H1 (cell line): ENCODE measurements around the gene BCO1. TPM values are rescaled to one million over a fixed set of nuclear protein-coding genes. Genes with fewer than 3 reads are reported as not detected.

Experiments
- BRCA1 ChIP-seq: IDR thresholded peaks from 2 replicates; pipeline ENCODE4 v1.6.1; 2012; ENCODE audit warnings: low read depth, low read length, improper control_type of control experiment
- POLR2A ChIP-seq, 2 experiments: IDR thresholded peaks; 1 replicate in 1 of 2; 2 replicates in 1 of 2; pipeline ENCODE4 v1.6.1; 2011; ENCODE audit warnings: low read depth in 2 of 2, low read length in 2 of 2, mild to moderate bottlenecking in 2 of 2; ENCODE audit errors: control extremely low read depth in 1 of 2
- polyA plus RNA-seq, 7 experiments: library from polyadenylated mRNA; depleted of rRNA in 3 of 7; stranded (reverse) in 5 of 7; unstranded in 2 of 7; fragments of >200 nt in 5 of 7; fragments of 200-250 nt in 2 of 7; gene quantifications; 1 replicate in 5 of 7; 2 replicates in 1 of 7; 4 replicates in 1 of 7; pipeline versions ENCODE4 v1.2.1 to v1.2.3, GENCODE V29; 2011 to 2013; ENCODE audit warnings: missing spikeins in 2 of 7, mixed read lengths in 2 of 7
- total RNA-seq: library from RNA; stranded (reverse); fragmentation: NEBNext Ultra II Directional; extraction: Animal tissue kit (Norgen Biotek cat#: 25700); gene quantifications from 2 replicates; pipeline ENCODE4 v1.2.1, GENCODE V29; 2021

Gene BCO1
- total and polyA plus RNA-seq, 2 of the 8 experiments (the other 6 are each of a cell fraction or from before 2014, with no cell fraction given) = 0.21 TPM; not detected in 1

- no peak for TF ChIP-seq BRCA1
- no peak for TF ChIP-seq POLR2A (IDR thresholded peaks at IDR 0.05; ENCODE audit: control extremely low read depth in 1 of 2, low read depth in 2 of 2, low read length in 2 of 2)
Observed at GRCh38 chr16:81237942-81238295, 570 bp upstream of the BCO1 start (continued).
